Osteoblast (primary cell): ENCODE measurements around the gene ERGIC3. TPM values are rescaled to one million over a fixed set of nuclear protein-coding genes. Genes with fewer than 3 reads are reported as not detected.

Experiments used
- DNase-seq: peaks from one replicate; pipeline ENCODE4 v3.0.0; 2011; ENCODE audit warnings: low spot score, mixed read lengths; ENCODE audit not compliant: insufficient read length; ENCODE audit errors: missing footprints
- H2AFZ ChIP-seq: 2 replicates; pipeline ENCODE4 v1.6.0; 2011; ENCODE audit warnings: mild to moderate bottlenecking, low read length
- H3K27ac ChIP-seq: 2 replicates; pipeline ENCODE4 v1.5.1; 2011; ENCODE audit warnings: mild to moderate bottlenecking, low read depth, low read length, moderate library complexity
- H3K27me3 ChIP-seq: 2 replicates; pipeline ENCODE4 v1.6.0; 2012; ENCODE audit warnings: mild to moderate bottlenecking, control low read depth, inconsistent platforms, low read length, moderate library complexity; ENCODE audit not compliant: insufficient read depth
- H3K36me3 ChIP-seq: 2 replicates; pipeline ENCODE4 v1.5.1; 2011; ENCODE audit warnings: mild to moderate bottlenecking, low read length, control low read depth, moderate library complexity; ENCODE audit not compliant: insufficient read depth
- H3K4me1 ChIP-seq: 2 replicates; pipeline ENCODE4 v1.5.1; 2011; ENCODE audit warnings: mild to moderate bottlenecking, low read length, control low read depth, moderate library complexity; ENCODE audit not compliant: insufficient read depth
- H3K4me2 ChIP-seq: 2 replicates; pipeline ENCODE4 v1.6.0; 2011; ENCODE audit warnings: mild to moderate bottlenecking, low read length; ENCODE audit not compliant: insufficient read depth
- H3K4me3 ChIP-seq: fragments of 200-600 bp; sonication (generic); 3 replicates; pipeline ENCODE4 v1.5.1; 2012; ENCODE audit warnings: mild to moderate bottlenecking, low read length, inconsistent platforms; ENCODE audit not compliant: insufficient read depth
- H3K79me2 ChIP-seq: 2 replicates; pipeline ENCODE4 v1.6.0; 2012; ENCODE audit warnings: mild to moderate bottlenecking, low read length, control low read depth, inconsistent platforms; ENCODE audit not compliant: insufficient read depth
- H3K9me3 ChIP-seq: 2 replicates; pipeline ENCODE4 v1.5.1; 2011; ENCODE audit warnings: low read depth, low read length, control low read depth
- H4K20me1 ChIP-seq: 2 replicates; pipeline ENCODE4 v1.6.0; 2012; ENCODE audit warnings: mild to moderate bottlenecking, low read length, control low read depth; ENCODE audit not compliant: insufficient read depth
- total RNA-seq: library from RNA; depleted of rRNA; stranded (reverse); fragments of >200 nt; gene quantifications from 2 replicates; pipeline ENCODE4 v1.2.3, GENCODE V29; 2012
- TF ChIP-seq, protein P1 (sequence below): IDR thresholded peaks from 2 replicates; pipeline ENCODE4 v1.5.1; 2011; ENCODE audit warnings: mild to moderate bottlenecking, low read depth, low read length, moderate library complexity; ENCODE audit errors: extremely low read depth

ERGIC3 gene
- total RNA-seq, 1 donor = 538 TPM

DNA sequence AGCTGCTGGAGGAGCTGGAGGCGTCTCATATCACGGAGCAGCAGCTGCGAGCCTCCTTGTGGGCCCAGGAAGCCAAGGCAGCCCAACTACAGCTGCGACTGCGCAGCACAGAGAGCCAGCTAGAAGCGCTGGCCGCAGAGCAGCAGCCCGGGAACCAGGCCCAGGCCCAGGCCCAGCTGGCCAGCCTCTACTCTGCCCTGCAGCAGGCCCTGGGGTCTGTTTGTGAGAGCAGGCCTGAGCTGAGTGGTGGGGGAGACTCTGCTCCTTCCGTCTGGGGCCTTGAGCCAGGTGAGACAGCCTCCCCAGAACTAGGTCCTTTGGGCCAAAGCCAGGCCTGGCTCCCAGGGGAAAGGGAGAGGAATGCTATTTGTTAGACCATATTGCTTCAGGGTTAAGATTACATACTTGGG is 44.1 kb upstream of the ERGIC3 start:
- H3K27ac ChIP-seq = no peak overlapping the region
- H3K27me3 ChIP-seq = no peaks in the 10 kb centered on the region
- no peaks in the 10 kb centered on the region for H3K79me2 ChIP-seq
- no peaks in the 10 kb centered on the region for H4K20me1 ChIP-seq
- H3K36me3 ChIP-seq = peaks cover 81% of the 10 kb centered on the region
- no peaks in the 10 kb centered on the region for H3K9me3 ChIP-seq
- no peak overlapping the region for H3K4me2 ChIP-seq
- H3K4me1 ChIP-seq = no peaks in the 10 kb centered on the region
- no peak overlapping the region for H3K4me3 ChIP-seq
- DNase-seq = no peak
- TF ChIP-seq, protein P1, sequence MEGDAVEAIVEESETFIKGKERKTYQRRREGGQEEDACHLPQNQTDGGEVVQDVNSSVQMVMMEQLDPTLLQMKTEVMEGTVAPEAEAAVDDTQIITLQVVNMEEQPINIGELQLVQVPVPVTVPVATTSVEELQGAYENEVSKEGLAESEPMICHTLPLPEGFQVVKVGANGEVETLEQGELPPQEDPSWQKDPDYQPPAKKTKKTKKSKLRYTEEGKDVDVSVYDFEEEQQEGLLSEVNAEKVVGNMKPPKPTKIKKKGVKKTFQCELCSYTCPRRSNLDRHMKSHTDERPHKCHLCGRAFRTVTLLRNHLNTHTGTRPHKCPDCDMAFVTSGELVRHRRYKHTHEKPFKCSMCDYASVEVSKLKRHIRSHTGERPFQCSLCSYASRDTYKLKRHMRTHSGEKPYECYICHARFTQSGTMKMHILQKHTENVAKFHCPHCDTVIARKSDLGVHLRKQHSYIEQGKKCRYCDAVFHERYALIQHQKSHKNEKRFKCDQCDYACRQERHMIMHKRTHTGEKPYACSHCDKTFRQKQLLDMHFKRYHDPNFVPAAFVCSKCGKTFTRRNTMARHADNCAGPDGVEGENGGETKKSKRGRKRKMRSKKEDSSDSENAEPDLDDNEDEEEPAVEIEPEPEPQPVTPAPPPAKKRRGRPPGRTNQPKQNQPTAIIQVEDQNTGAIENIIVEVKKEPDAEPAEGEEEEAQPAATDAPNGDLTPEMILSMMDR = no peak
- no peak overlapping the region for H2AFZ ChIP-seq

DNA sequence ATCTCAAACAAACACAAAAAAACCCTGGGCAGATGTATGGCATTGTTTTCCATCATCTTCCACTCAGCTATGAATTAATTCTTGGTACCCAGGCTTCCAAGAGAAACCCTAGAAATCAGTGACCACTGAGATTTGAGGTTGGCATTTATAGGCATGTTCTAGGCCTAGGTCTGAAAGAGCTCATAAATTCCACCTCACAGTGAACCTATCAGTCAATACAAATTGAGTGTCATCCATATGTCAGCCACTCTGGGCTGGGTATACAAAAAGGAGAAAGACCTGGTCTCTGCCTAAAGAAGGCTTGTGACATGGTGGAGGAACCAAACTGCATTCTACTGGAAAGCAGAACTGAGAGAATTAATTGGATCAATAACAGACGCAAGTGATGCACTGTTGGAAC is 42.6 kb upstream of the ERGIC3 start:
- Histone ChIP-seq H4K20me1 (no peaks in the 10 kb centered on the region), H3K4me1 (no peaks in the 10 kb centered on the region), H2AFZ (no peak overlapping the region), H3K79me2 (no peaks in the 10 kb centered on the region), H3K4me3 (no peak overlapping the region), H3K27me3 (no peaks in the 10 kb centered on the region), H3K36me3 (peaks cover 81% of the 10 kb centered on the region), H3K27ac (no peak overlapping the region), H3K4me2 (no peak overlapping the region), H3K9me3 (no peaks in the 10 kb centered on the region)
- TF ChIP-seq, protein P1 = no peak
- DNase-seq = no peak

DNA sequence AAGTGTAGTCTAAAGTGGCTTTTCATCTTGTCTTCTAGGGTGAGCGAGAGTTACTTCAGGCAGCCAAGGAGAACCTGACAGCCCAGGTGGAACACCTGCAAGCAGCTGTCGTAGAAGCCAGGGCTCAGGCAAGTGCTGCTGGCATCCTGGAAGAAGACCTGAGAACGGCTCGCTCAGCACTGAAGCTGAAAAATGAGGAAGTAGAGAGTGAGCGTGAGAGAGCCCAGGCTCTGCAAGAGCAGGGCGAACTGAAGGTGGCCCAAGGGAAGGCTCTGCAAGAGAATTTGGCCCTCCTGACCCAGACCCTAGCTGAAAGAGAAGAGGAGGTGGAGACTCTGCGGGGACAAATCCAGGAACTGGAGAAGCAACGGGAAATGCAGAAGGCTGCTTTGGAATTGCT is 39.5 kb upstream of the ERGIC3 start:
- H3K9me3 ChIP-seq = no peaks in the 10 kb centered on the region
- no peak overlapping the region for H3K4me3 ChIP-seq
- peaks cover 7% of the 10 kb centered on the region for H3K4me1 ChIP-seq
- peaks cover 70% of the 10 kb centered on the region for H3K36me3 ChIP-seq
- H3K27me3 ChIP-seq = no peaks in the 10 kb centered on the region
- H3K79me2 ChIP-seq = no peaks in the 10 kb centered on the region
- no peak overlapping the region for H3K27ac ChIP-seq
- H2AFZ ChIP-seq = no peak overlapping the region
- DNase-seq = no peak
- TF ChIP-seq, protein P1 = no peak
- H3K4me2 ChIP-seq = no peak overlapping the region
- peaks cover 9% of the 10 kb centered on the region for H4K20me1 ChIP-seq

DNA sequence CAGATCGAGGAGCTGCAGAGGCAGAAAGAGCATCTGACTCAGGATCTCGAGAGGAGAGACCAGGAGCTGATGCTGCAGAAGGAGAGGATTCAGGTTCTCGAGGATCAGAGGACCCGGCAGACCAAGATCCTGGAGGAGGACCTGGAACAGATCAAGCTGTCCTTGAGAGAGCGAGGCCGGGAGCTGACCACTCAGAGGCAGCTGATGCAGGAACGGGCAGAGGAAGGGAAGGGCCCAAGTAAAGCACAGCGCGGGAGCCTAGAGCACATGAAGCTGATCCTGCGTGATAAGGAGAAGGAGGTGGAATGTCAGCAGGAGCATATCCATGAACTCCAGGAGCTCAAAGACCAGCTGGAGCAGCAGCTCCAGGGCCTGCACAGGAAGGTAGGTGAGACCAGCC is 38.6 kb upstream of the ERGIC3 start:
- H3K27ac ChIP-seq = no peak overlapping the region
- no peak overlapping the region for H3K4me3 ChIP-seq
- H3K4me1 ChIP-seq = peaks cover 7% of the 10 kb centered on the region
- no peak overlapping the region for H2AFZ ChIP-seq
- H3K36me3 ChIP-seq = peaks cover 69% of the 10 kb centered on the region
- H3K4me2 ChIP-seq = no peak overlapping the region
- no peaks in the 10 kb centered on the region for H3K9me3 ChIP-seq
- peaks cover 9% of the 10 kb centered on the region for H4K20me1 ChIP-seq
- TF ChIP-seq, protein P1 = no peak
- no peaks in the 10 kb centered on the region for H3K27me3 ChIP-seq
- no peak for DNase-seq
- no peaks in the 10 kb centered on the region for H3K79me2 ChIP-seq
